HCT116 (cell line): ENCODE results near the gene AGBL1. TPM values are rescaled to one million over a fixed set of nuclear protein-coding genes. Genes with fewer than 3 reads are reported as not detected.

Source experiments
- ATAC-seq: fragments of 200-7000 bp; cut with Tn5 transposase; 2 replicates; pipeline ENCODE4 v1.9.1; 2020; ENCODE audit warnings: mild to moderate bottlenecking, moderate library complexity
- BruUV-seq: library from RNA; stranded (reverse); fragments of 400-500 nt; replicated peaks from 2 replicates; lab custom pipeline; 2021; lab: Mats Ljungman, UMichigan
- CTCF ChIA-PET: fragments of 300-600 bp; sonication (Branson Sonifier 250); formaldehyde crosslinking; loops from one replicate; lab custom pipeline; 2021; ENCODE audit warnings: antibody characterized with exemption; lab: Charles Lee
- POLR2A ChIA-PET: fragments of 300-600, 350-600 bp; sonication (Branson Sonifier 250); formaldehyde crosslinking; loops from one replicate; lab custom pipeline; 2021; ENCODE audit warnings: antibody characterized with exemption; lab: Charles Lee
- RAD21 ChIA-PET, 2 experiments: fragments of 300-600 bp; sonication (Branson Sonifier 250); formaldehyde crosslinking; loops; one replicate each; lab custom pipeline; 2023; ENCODE audit warnings: low total read pairs in 2 of 2; ENCODE audit not compliant: uncharacterized antibody in 2 of 2, unreplicated experiment in 2 of 2, low non-redundant PET in 1 of 2; lab: Charles Lee
- DNase-seq: peaks from one replicate; pipeline ENCODE4 v3.0.0-alpha.2; 2010; ENCODE audit warnings: low read depth, low spot score
- H2AFZ ChIP-seq: fragments of 200-600 bp; shearing (Covaris generic), sonication (generic); 2 replicates; pipeline ENCODE4 v1.6.1; 2017; ENCODE audit warnings: low read depth, mixed run types, mixed read lengths, antibody characterized with exemption, low read length; ENCODE audit not compliant: poor library complexity, severe bottlenecking
- H3K27ac ChIP-seq: 2 replicates; pipeline ENCODE4 v1.5.1; 2012; ENCODE audit warnings: low read depth, low read length
- H3K27me3 ChIP-seq: fragments of 200-600 bp; sonication (generic); 2 replicates; pipeline ENCODE4 v1.6.1; 2016; ENCODE audit warnings: mixed run types, low read length, mixed read lengths; ENCODE audit not compliant: insufficient read depth
- H3K36me3 ChIP-seq, 2 experiments: fragments of 200-500 bp in 1 of 2; fragments of 200-600 bp in 1 of 2; sonication (Bioruptor generic) in 1 of 2; sonication (generic) in 1 of 2; 2 replicates each; pipeline versions ENCODE4 v1.5.1 to v1.6.1; 2014 to 2016; ENCODE audit warnings: low read length in 2 of 2, inconsistent platforms in 1 of 2, mixed read lengths in 1 of 2, mixed run types in 1 of 2; ENCODE audit not compliant: insufficient read depth in 2 of 2, control insufficient read depth in 1 of 2
- H3K4me1 ChIP-seq, 2 experiments: fragments of 200-600 bp in 1 of 2; sonication (generic) in 1 of 2; 2 replicates each; pipeline versions ENCODE4 v1.5.1 to v1.6.1; 2012 to 2017; ENCODE audit warnings: low read length in 2 of 2, inconsistent platforms in 1 of 2, mild to moderate bottlenecking in 1 of 2, mixed read lengths in 1 of 2, mixed run types in 1 of 2, moderate library complexity in 1 of 2; ENCODE audit not compliant: insufficient read depth in 2 of 2, control insufficient read depth in 1 of 2
- H3K4me2 ChIP-seq: fragments of 200-600 bp; sonication (generic); 2 replicates; pipeline ENCODE4 v1.6.1; 2017; ENCODE audit warnings: mixed run types, low read length, mixed read lengths
- H3K4me3 ChIP-seq, 2 experiments: fragments of 200-600 bp in 1 of 2; sonication (generic) in 1 of 2; replicated peaks in 1 of 2; 2 replicates each; pipeline ENCODE4 v1.5.1; 2011 to 2016; ENCODE audit warnings: low read length in 2 of 2, control low read depth in 1 of 2, low read depth in 1 of 2, mild to moderate bottlenecking in 1 of 2, mixed read lengths in 1 of 2, mixed run types in 1 of 2
- H3K79me2 ChIP-seq: fragments of 200-600 bp; sonication (generic); 2 replicates; pipeline ENCODE4 v1.6.1; 2017; ENCODE audit warnings: mild to moderate bottlenecking, mixed run types, low read length, moderate library complexity, mixed read lengths; ENCODE audit not compliant: insufficient read depth
- H3K9ac ChIP-seq: fragments of 200-600 bp; sonication (generic); 2 replicates; pipeline ENCODE4 v1.6.1; 2016; ENCODE audit warnings: low read length, mixed read lengths
- H3K9me2 ChIP-seq: fragments of 200-600 bp; sonication (generic), shearing (Covaris generic); 2 replicates; pipeline ENCODE4 v1.6.1; 2017; ENCODE audit warnings: mixed run types, mild to moderate bottlenecking, moderate library complexity; ENCODE audit not compliant: insufficient read depth
- H3K9me3 ChIP-seq, 2 experiments: fragments of 200-500 bp in 1 of 2; fragments of 200-600 bp in 1 of 2; sonication (Bioruptor generic) in 1 of 2; sonication (generic) in 1 of 2; 2 replicates each; pipeline ENCODE4 v1.6.1; 2014 to 2017; ENCODE audit warnings: low read length in 2 of 2, mixed read lengths in 2 of 2, inconsistent platforms in 1 of 2, low read depth in 1 of 2, mild to moderate bottlenecking in 1 of 2, mixed run types in 1 of 2, moderate library complexity in 1 of 2; ENCODE audit not compliant: control insufficient read depth in 1 of 2, insufficient read depth in 1 of 2
- H4K20me1 ChIP-seq: fragments of 200-600 bp; sonication (generic), shearing (Covaris generic); 2 replicates; pipeline ENCODE4 v1.6.1; 2017; ENCODE audit warnings: mixed run types, mild to moderate bottlenecking, moderate library complexity; ENCODE audit not compliant: insufficient read depth
- ATF3 ChIP-seq: IDR thresholded peaks from 2 replicates; pipeline ENCODE4 v1.6.1; 2012
- CBX3 ChIP-seq: IDR thresholded peaks from 2 replicates; pipeline ENCODE4 v1.6.1; 2012; ENCODE audit warnings: low read depth
- CEBPB ChIP-seq: IDR thresholded peaks from 2 replicates; pipeline ENCODE4 v1.6.1; 2012; ENCODE audit warnings: low read depth
- CTCF ChIP-seq, 3 experiments: fragments of 200-600 bp in 1 of 3; sonication (generic) in 1 of 3; IDR thresholded peaks in 2 of 3; conservative IDR thresholded peaks in 1 of 3; 2 replicates each; pipeline ENCODE4 v1.5.1; 2012 to 2017; ENCODE audit warnings: low read depth in 2 of 3, low read length in 2 of 3, antibody characterized with exemption in 1 of 3, borderline replicate concordance in 1 of 3, control low read depth in 1 of 3, mild to moderate bottlenecking in 1 of 3, mixed read lengths in 1 of 3, mixed run types in 1 of 3, moderate library complexity in 1 of 3; ENCODE audit not compliant: insufficient read depth in 1 of 3
- EGR1 ChIP-seq: IDR thresholded peaks from 2 replicates; pipeline ENCODE4 v1.6.1; 2012; ENCODE audit warnings: low read depth
- ELF1 ChIP-seq: IDR thresholded peaks from 2 replicates; pipeline ENCODE4 v1.6.1; 2012; ENCODE audit warnings: low read depth, borderline replicate concordance
- EZH2 ChIP-seq: fragments of 200-600 bp; sonication (generic); IDR thresholded peaks from 2 replicates; pipeline ENCODE4 v1.6.1; 2017; ENCODE audit warnings: antibody characterized with exemption, mixed run types
- EZH2phosphoT487 ChIP-seq: fragments of 200-600 bp; IDR thresholded peaks from 2 replicates; pipeline ENCODE4 v1.6.1; 2018; ENCODE audit warnings: antibody characterized with exemption, borderline replicate concordance
- FOSL1 ChIP-seq: IDR thresholded peaks from 2 replicates; pipeline ENCODE4 v1.6.1; 2012; ENCODE audit warnings: low read depth
- JUND ChIP-seq: IDR thresholded peaks from 2 replicates; pipeline ENCODE4 v1.6.1; 2012
- MAX ChIP-seq: IDR thresholded peaks from 2 replicates; pipeline ENCODE4 v1.6.1; 2012
- POLR2A ChIP-seq: IDR thresholded peaks from 2 replicates; pipeline ENCODE4 v1.7.0; 2011; ENCODE audit warnings: borderline replicate concordance; ENCODE audit not compliant: insufficient read depth, insufficient read length; ENCODE audit errors: extremely low read depth
- POLR2AphosphoS5 ChIP-seq: IDR thresholded peaks from 2 replicates; pipeline ENCODE4 v1.6.1; 2011; ENCODE audit warnings: mild to moderate bottlenecking, low read depth, low read length, moderate library complexity
- RAD21 ChIP-seq: IDR thresholded peaks from 2 replicates; pipeline ENCODE4 v1.6.1; 2012; ENCODE audit warnings: low read depth, mild to moderate bottlenecking
- SRF ChIP-seq: IDR thresholded peaks from 2 replicates; pipeline ENCODE4 v1.6.1; 2012; ENCODE audit warnings: low read depth
- TCF7L2 ChIP-seq: IDR thresholded peaks from 2 replicates; pipeline ENCODE4 v1.7.0; 2011; ENCODE audit warnings: borderline replicate concordance, inconsistent platforms; ENCODE audit not compliant: insufficient read depth, insufficient read length; ENCODE audit errors: extremely low read depth
- YY1 ChIP-seq: IDR thresholded peaks from 2 replicates; pipeline ENCODE4 v1.6.1; 2011; ENCODE audit warnings: low read length, low read depth, moderate library complexity, mild to moderate bottlenecking; ENCODE audit not compliant: insufficient replicate concordance; ENCODE audit errors: extremely low read depth
- ZBTB33 ChIP-seq: IDR thresholded peaks from 2 replicates; pipeline ENCODE4 v1.6.1; 2011; ENCODE audit warnings: mild to moderate bottlenecking, low read length, moderate library complexity; ENCODE audit not compliant: insufficient replicate concordance; ENCODE audit errors: extremely low read depth
- intact Hi-C: fragments of 100-400 bp; cut with micrococcal nuclease; formaldehyde crosslinking; loops from 2 replicates; pipeline ENCODE4 v1.10.0; 2022
- total RNA-seq: library from RNA; stranded (reverse); gene quantifications from one replicate; pipeline ENCODE4 v1.2.1, GENCODE V29; 2021; ENCODE audit not compliant: unreplicated experiment
- TF ChIP-seq, protein P1 (sequence below): IDR thresholded peaks from 2 replicates; pipeline ENCODE4 v1.6.1; 2012; ENCODE audit warnings: low read depth

AGBL1 gene
- total RNA-seq, 1 experiment from 2014 or later, result not detected

DNA sequence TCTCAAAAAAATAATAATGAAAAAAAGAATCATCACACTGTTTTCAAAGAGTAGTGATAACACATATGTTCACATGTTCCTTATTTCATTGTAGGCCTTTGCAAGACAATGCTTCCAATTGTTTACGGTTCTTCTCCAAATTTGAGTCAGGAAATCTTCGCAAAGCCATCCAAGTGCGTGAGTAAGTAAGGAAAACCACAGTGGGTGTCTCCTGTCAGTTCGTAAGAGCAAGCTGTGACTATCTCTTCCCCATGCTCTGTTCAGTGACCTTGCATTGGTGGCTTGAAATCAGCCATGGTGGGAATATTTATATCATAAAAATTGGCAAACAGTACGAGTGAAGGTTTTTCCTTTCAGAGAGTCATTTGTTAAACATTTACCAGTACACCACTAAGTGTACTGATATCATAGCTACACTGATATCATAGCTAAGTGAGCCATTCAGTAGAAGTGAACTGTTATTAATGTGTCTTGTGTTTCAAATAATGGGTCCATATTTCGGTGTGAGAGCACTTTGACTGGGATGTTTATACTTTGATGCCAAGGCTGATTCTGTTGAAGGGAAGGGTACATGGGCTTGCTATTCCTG is 187.3 kb downstream of the AGBL1 start:
- no peak for ATAC-seq
- H3K27ac ChIP-seq, result no peak overlapping the region
- H2AFZ ChIP-seq, result no peak overlapping the region
- H3K27me3 ChIP-seq, result no peaks in the 10 kb centered on the region
- H3K9me3 ChIP-seq, result peaks cover 0 to 8% of the 10 kb centered on the region in 2 experiments; a peak in 2 of 4 replicates
- CTCF ChIA-PET, result no interaction called here
- RAD21 ChIA-PET, result no interaction called here
- H4K20me1 ChIP-seq, result no peaks in the 10 kb centered on the region
- POLR2A ChIA-PET, result no interaction called here
- no peak overlapping the region for H3K4me3 ChIP-seq
- no peaks in the 10 kb centered on the region for H3K4me1 ChIP-seq
- no peaks in the 10 kb centered on the region for H3K9me2 ChIP-seq
- no peak overlapping the region for H3K9ac ChIP-seq
- H3K79me2 ChIP-seq, result no peaks in the 10 kb centered on the region
- no TSS peak for BruUV-seq
- no peak for DNase-seq
- no peak for TF ChIP-seq EZH2phosphoT487
- TF ChIP-seq CBX3, result no peak
- TF ChIP-seq POLR2AphosphoS5, result no peak
- no peak for TF ChIP-seq POLR2A
- no peak for TF ChIP-seq SRF
- TF ChIP-seq CEBPB, result no peak
- no peak for TF ChIP-seq RAD21
- no peak for TF ChIP-seq ELF1
- no peak for TF ChIP-seq TCF7L2
- no peak for TF ChIP-seq ZBTB33
- TF ChIP-seq MAX, result no peak
- no peak for TF ChIP-seq JUND
- TF ChIP-seq EGR1, result no peak
- no peak for TF ChIP-seq FOSL1
- TF ChIP-seq ATF3, result no peak
- TF ChIP-seq YY1, result no peak
- TF ChIP-seq CTCF (IDR thresholded peaks at IDR 0.05 in 2 of 3, conservative IDR thresholded peaks at IDR 0.05 in 1 of 3; ENCODE audit: borderline replicate concordance in 1 of 3, insufficient read depth in 1 of 3, low read depth in 2 of 3, low read length in 2 of 3), result no peak
- TF ChIP-seq, protein P1, sequence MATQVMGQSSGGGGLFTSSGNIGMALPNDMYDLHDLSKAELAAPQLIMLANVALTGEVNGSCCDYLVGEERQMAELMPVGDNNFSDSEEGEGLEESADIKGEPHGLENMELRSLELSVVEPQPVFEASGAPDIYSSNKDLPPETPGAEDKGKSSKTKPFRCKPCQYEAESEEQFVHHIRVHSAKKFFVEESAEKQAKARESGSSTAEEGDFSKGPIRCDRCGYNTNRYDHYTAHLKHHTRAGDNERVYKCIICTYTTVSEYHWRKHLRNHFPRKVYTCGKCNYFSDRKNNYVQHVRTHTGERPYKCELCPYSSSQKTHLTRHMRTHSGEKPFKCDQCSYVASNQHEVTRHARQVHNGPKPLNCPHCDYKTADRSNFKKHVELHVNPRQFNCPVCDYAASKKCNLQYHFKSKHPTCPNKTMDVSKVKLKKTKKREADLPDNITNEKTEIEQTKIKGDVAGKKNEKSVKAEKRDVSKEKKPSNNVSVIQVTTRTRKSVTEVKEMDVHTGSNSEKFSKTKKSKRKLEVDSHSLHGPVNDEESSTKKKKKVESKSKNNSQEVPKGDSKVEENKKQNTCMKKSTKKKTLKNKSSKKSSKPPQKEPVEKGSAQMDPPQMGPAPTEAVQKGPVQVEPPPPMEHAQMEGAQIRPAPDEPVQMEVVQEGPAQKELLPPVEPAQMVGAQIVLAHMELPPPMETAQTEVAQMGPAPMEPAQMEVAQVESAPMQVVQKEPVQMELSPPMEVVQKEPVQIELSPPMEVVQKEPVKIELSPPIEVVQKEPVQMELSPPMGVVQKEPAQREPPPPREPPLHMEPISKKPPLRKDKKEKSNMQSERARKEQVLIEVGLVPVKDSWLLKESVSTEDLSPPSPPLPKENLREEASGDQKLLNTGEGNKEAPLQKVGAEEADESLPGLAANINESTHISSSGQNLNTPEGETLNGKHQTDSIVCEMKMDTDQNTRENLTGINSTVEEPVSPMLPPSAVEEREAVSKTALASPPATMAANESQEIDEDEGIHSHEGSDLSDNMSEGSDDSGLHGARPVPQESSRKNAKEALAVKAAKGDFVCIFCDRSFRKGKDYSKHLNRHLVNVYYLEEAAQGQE, result no peak
- no peak for TF ChIP-seq EZH2
- TF ChIP-seq, all 23 proteins: peak for 0
- Histone ChIP-seq H3K4me2 (no peak overlapping the region), H3K36me3 (no peaks in the 10 kb centered on the region)
- intact Hi-C loops, result no loop called here
